ENCODE results near the gene LEF1.

GRCh38 chr4:108201774-108202173 lies 33.0 kb upstream of the LEF1 start:
- no peak for TF ChIP-seq TAF1 (IDR thresholded peaks at IDR 0.05; ENCODE audit: low read depth, low read length)
- no peak for TF ChIP-seq POLR2A (IDR thresholded peaks at IDR 0.05; ENCODE audit: low read depth, low read length)
- no peak for TF ChIP-seq POLR2AphosphoS5 (IDR thresholded peaks at IDR 0.05; ENCODE audit: low read depth, low read length)
- TF ChIP-seq POU2F2 (IDR thresholded peaks at IDR 0.05; ENCODE audit: low read depth, low read length) = no peak
- TF ChIP-seq PAX5 (IDR thresholded peaks at IDR 0.05; ENCODE audit: insufficient read depth, low read length, severe bottlenecking) = no peak
